Activated naive CD4-positive, alpha-beta T cell treated with anti-CD3 and anti-CD28 coated beads, Interleukin-2, amount 50 U/mL, for 24 hours (primary cell): Measurements from ENCODE around the gene SCN9A.
"Not testable (repeated sequence)": the region's sequence is repeated elsewhere in the genome, so short reads cannot be mapped to it uniquely, and the experiment has no call there.

Experiments used
- H3K27ac Mint-ChIP-seq: one replicate; pipeline ENCODE4 v1.8.0; 2021; ENCODE audit warnings: mild to moderate bottlenecking, mixed read lengths
- H3K27me3 Mint-ChIP-seq: one replicate; pipeline ENCODE4 v1.8.0; 2021; ENCODE audit warnings: mixed read lengths
- H3K36me3 Mint-ChIP-seq: one replicate; pipeline ENCODE4 v1.8.0; 2021; ENCODE audit warnings: mixed read lengths
- H3K4me1 Mint-ChIP-seq: one replicate; pipeline ENCODE4 v1.8.0; 2021; ENCODE audit warnings: mixed read lengths
- H3K4me3 Mint-ChIP-seq: one replicate; pipeline ENCODE4 v1.8.0; 2021; ENCODE audit warnings: mild to moderate bottlenecking, mixed read lengths
- H3K9me3 Mint-ChIP-seq: one replicate; pipeline ENCODE4 v1.8.0; 2021; ENCODE audit warnings: mixed read lengths

The SCN9A gene

DNA sequence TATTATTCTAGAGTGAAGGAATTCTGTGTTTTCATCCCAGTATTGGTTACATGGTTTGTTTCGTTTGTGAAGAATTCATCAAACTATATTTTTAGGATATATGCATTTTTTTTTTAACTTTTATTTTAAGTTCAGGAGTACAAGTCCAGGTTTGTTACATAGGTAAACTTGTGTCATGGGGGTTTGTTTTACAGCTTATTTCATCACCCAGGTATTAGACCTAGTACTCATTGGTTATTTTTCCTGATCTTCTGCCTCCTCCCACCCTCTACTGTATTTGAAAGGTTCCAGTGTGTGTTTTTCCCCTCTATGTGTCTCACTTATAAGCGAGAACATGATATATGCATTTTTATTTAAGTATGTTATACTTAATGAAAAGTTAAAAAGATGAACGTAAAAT is 47.6 kb downstream of the SCN9A start:
- H3K36me3 Mint-ChIP-seq: no peaks in the 10 kb centered on the region
- H3K9me3 Mint-ChIP-seq: no peaks in the 10 kb centered on the region
- no peak overlapping the region for H3K27ac Mint-ChIP-seq
- H3K4me1 Mint-ChIP-seq: no peaks in the 10 kb centered on the region
- no peak overlapping the region for H3K4me3 Mint-ChIP-seq
- H3K27me3 Mint-ChIP-seq: no peaks in the 10 kb centered on the region

DNA sequence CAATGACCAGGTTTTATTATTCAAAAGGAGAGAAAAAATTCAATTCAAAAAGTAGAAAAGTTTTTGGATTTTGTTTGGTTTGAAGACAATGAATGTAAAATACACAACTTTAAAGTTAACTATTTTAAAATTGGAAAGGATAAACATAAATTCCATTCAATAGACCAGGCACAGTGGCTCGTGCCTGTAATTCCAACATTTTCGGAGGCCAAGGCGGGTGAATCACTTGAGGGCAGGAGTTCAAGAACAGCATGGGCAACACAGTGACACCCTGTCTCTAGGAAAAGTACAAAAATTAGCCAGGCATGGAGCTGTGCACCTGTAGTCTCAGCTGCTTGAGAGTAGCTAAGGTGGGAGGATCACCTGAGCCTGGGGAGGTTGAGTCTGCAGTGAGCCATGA is 54.7 kb downstream of the SCN9A start:
- H3K27me3 Mint-ChIP-seq: no peaks in the 10 kb centered on the region
- no peaks in the 10 kb centered on the region for H3K36me3 Mint-ChIP-seq
- no peaks in the 10 kb centered on the region for H3K9me3 Mint-ChIP-seq
- H3K4me1 Mint-ChIP-seq: no peaks in the 10 kb centered on the region
- no peak overlapping the region for H3K4me3 Mint-ChIP-seq
- no peak overlapping the region for H3K27ac Mint-ChIP-seq

DNA sequence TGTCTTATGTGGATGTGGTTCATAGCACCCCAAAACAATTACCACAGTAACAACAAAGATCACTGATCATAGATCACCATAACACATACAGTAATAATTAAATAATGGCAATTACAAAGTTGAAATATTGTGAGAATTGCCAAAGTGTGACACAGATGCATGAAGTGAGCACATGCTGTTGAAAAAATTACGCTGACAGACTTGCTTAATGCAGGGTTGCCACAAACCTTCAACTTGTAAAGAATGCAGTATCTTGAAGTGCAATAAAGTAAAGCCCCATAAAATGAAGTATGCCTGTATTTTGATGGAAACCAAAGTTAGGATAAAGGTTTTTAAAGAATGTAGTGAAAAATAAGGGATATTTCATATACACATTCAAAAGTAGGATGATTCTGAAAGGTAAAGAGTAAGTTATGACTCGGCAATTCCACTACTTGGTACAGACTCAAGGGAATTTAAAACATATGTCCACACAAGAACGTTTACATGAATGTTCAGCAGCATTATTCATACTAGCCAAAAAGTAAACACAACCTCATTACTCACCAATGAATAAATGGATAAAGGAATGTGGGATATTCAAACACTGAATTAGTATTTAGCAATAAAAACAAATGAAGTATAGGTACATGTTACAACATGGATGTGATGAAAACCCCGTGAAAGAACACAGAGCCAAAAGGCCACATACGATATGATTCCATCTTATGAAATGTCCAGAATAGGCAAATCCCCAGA is 61.6 kb downstream of the SCN9A start:
- no peak overlapping the region for H3K27ac Mint-ChIP-seq
- H3K36me3 Mint-ChIP-seq: no peaks in the 10 kb centered on the region
- peaks cover 7% of the 10 kb centered on the region for H3K9me3 Mint-ChIP-seq
- H3K27me3 Mint-ChIP-seq: no peaks in the 10 kb centered on the region
- no peak overlapping the region for H3K4me3 Mint-ChIP-seq
- no peaks in the 10 kb centered on the region for H3K4me1 Mint-ChIP-seq

DNA sequence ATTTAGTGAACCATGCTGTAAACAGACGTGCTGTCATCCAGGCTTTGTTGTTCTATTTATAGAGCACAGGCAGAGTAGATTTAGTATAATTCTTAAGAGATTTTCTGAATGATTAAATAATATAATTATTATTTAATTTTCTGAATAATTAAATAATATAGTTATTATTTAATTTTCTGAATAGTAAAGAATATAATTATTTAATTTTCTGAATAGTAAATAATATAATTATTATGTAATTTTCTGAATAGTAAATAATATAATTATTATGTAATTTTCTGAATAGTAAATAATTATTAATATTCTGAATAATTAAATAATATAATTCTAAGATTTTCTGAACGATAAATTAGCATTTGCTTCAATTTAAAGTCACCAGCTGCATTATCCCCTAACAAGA is 62.9 kb downstream of the SCN9A start:
- not testable (repeated sequence) for H3K36me3 Mint-ChIP-seq, H3K27me3 Mint-ChIP-seq, H3K27ac Mint-ChIP-seq, H3K4me3 Mint-ChIP-seq, H3K4me1 Mint-ChIP-seq, H3K9me3 Mint-ChIP-seq

DNA sequence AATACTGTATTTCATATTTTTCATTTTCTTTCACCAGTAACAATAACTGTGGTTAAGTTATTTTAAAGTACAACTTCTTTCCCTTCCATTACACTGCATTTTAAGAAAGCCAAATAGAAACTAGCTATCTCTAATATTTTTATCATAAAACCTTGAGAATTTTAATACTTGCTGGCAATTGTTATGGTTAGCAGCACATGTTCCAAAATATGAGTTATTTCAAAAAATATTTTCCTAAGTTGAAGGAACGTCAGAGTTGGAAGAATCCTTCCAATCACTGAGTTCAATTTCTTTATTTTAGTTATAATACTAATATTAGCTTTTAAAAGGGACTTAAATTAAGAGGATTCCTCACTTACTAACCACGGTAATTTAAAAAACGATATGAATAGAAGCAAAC is 68.4 kb downstream of the SCN9A start:
- no peak overlapping the region for H3K4me3 Mint-ChIP-seq
- H3K27ac Mint-ChIP-seq: no peak overlapping the region
- no peaks in the 10 kb centered on the region for H3K4me1 Mint-ChIP-seq
- H3K27me3 Mint-ChIP-seq: no peaks in the 10 kb centered on the region
- H3K36me3 Mint-ChIP-seq: no peaks in the 10 kb centered on the region
- no peaks in the 10 kb centered on the region for H3K9me3 Mint-ChIP-seq

DNA sequence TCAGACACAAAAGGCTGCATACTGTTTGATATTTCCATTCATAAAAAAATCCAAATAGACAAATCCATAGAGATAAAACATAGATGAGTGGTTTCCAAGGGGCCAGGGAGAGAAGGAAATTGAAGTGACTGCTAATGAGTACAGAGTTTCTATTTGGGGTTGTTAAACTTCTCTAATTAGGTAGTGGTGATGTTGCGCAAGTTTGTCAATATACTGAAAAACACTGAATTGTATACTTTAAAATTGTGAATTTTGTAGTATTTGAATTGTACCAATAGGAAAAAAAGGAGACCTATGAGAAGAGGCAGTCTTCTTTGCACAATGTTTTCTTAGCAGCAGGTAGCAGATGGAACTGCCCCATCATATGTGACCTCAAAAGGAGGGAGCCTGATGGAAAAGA is 71.1 kb downstream of the SCN9A start:
- Mint-ChIP-seq H3K27me3 (no peaks in the 10 kb centered on the region), H3K36me3 (no peaks in the 10 kb centered on the region)

DNA sequence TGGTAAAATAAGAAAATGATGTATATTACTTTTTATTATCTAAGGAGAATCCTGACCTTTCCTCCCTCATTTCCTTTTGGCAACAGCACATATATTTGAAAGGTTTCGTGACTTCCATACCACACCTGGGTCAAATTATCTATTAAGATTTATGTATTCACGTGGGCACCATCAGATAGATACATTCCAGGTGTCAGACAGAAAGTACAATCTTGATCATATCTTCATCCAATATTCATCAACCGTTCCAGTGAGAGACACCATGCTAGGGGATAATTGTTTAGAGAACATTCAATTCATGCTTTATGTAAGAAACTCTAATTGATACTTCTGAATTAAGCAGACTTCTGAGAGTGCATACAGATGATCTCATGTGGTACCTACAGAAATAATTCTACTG is 73.7 kb downstream of the SCN9A start:
- no peak overlapping the region for H3K4me3 Mint-ChIP-seq
- H3K27ac Mint-ChIP-seq: no peak overlapping the region
- no peaks in the 10 kb centered on the region for H3K4me1 Mint-ChIP-seq
- H3K9me3 Mint-ChIP-seq: no peaks in the 10 kb centered on the region
- no peaks in the 10 kb centered on the region for H3K36me3 Mint-ChIP-seq
- no peaks in the 10 kb centered on the region for H3K27me3 Mint-ChIP-seq

More for the DNA sequence above, 71.1 kb downstream of the SCN9A start:
- peak overlapping the region; percentile 35 for H3K27ac Mint-ChIP-seq
- no peaks in the 10 kb centered on the region for H3K9me3 Mint-ChIP-seq
- H3K4me1 Mint-ChIP-seq: no peaks in the 10 kb centered on the region
- H3K4me3 Mint-ChIP-seq: no peak overlapping the region

DNA sequence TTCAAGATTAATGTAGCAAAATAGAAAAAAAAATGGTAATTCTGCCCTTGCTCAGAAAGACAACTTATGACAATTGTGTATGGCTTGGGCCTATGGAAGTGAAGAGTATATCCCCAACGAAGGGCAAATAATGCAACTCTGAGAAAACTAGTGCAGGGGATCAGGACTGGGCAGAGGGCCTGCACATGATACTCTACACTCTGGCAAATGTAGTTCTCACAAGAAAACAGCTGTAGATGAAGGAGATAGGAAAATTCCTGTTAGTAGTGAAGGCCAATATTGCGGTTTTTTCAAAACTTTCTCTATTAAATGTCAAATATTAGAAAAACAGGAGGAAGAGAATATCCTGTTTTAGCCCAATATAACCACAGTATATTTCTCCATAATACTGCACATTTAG is 77.8 kb downstream of the SCN9A start:
- H3K4me1 Mint-ChIP-seq: no peaks in the 10 kb centered on the region
- no peaks in the 10 kb centered on the region for H3K9me3 Mint-ChIP-seq
- no peaks in the 10 kb centered on the region for H3K27me3 Mint-ChIP-seq
- H3K4me3 Mint-ChIP-seq: no peak overlapping the region
- no peaks in the 10 kb centered on the region for H3K36me3 Mint-ChIP-seq
- no peak overlapping the region for H3K27ac Mint-ChIP-seq

DNA sequence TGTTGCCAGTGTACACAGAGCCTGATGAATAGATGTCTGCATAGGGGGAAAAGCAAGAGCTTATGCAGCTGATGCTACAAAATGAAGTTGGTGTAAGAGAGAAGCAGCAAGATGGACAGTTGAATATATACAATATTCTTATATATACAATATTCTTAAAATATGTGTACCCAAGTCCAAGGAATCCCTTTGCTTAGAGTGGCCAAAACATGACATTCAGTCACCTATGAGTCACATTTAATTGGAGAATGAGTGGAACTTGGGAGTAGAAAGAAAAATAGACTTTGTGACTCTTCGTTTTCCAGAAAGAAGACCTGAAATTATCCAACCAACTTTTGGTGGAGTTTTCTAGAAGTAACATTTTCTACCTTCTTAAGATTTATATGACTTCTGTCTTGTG is 81.8 kb downstream of the SCN9A start:
- H3K36me3 Mint-ChIP-seq: no peaks in the 10 kb centered on the region
- no peaks in the 10 kb centered on the region for H3K4me1 Mint-ChIP-seq
- H3K4me3 Mint-ChIP-seq: no peak overlapping the region
- H3K27me3 Mint-ChIP-seq: no peaks in the 10 kb centered on the region
- H3K9me3 Mint-ChIP-seq: no peaks in the 10 kb centered on the region
- H3K27ac Mint-ChIP-seq: no peak overlapping the region

DNA sequence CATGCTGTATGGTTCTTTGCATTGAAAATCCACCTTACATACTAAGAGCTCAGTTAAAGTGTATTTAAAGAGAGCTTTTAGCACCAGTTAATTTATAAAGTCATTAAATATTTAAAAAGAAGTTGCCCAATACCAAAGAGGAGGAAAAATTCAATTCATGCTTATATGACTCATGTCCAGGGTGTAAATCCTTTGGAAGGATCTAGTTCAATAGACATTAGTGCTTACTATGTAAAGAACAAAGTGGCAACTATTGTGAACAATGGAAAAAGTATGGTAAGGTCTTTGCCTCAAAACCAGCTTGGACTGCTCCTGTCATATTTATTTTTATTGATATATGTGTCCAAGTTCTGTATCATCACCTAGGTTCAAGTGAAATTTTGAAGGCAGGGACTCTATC is 90.5 kb downstream of the SCN9A start:
- H3K4me1 Mint-ChIP-seq: no peaks in the 10 kb centered on the region
- no peak overlapping the region for H3K4me3 Mint-ChIP-seq
- no peaks in the 10 kb centered on the region for H3K9me3 Mint-ChIP-seq
- no peaks in the 10 kb centered on the region for H3K27me3 Mint-ChIP-seq
- no peak overlapping the region for H3K27ac Mint-ChIP-seq
- H3K36me3 Mint-ChIP-seq: no peaks in the 10 kb centered on the region

DNA sequence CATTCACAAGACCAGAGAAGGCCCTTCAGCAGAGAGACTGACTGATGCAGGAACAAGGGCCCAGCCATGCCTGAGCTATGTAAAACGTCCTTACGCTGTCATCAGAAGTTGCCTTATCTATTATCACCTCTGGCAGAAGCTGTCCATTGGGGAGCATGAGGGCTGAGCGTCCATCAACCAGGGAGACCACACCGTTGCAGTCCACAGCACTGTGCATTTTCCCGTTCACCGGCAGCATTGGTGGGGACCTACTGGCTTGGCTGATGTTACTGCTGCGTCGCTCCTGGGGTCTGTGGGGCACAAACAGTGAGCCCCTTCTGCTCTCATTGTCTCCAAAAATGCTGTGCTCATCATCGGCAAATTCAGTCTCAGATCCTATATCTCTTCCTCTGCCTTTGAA is 91.4 kb downstream of the SCN9A start:
- Mint-ChIP-seq H3K36me3 (no peaks in the 10 kb centered on the region), H3K4me1 (no peaks in the 10 kb centered on the region), H3K9me3 (no peaks in the 10 kb centered on the region), H3K27ac (no peak overlapping the region), H3K4me3 (no peak overlapping the region), H3K27me3 (no peaks in the 10 kb centered on the region)

DNA sequence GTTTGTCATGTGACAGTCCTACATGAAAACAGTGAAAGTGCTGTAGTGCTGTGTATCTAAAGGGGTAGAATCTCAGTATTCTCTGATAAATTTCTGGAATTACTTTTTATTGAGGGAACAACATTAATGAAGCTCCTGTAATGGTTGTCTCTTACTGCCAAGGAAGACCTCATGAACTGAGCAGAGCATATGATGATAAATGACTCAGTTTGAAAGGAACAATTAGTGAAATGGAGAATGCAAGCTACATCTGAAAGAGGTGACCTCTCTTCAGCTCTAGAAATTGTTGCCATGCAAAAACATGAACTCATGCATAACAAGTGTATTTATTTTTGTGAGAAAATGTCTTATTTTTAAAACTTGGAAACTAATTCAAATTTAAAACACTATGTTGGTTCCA is 93.6 kb downstream of the SCN9A start:
- Mint-ChIP-seq H3K9me3 (peaks cover 5% of the 10 kb centered on the region), H3K4me3 (no peak overlapping the region), H3K4me1 (no peaks in the 10 kb centered on the region), H3K27ac (no peak overlapping the region), H3K27me3 (no peaks in the 10 kb centered on the region), H3K36me3 (no peaks in the 10 kb centered on the region)

DNA sequence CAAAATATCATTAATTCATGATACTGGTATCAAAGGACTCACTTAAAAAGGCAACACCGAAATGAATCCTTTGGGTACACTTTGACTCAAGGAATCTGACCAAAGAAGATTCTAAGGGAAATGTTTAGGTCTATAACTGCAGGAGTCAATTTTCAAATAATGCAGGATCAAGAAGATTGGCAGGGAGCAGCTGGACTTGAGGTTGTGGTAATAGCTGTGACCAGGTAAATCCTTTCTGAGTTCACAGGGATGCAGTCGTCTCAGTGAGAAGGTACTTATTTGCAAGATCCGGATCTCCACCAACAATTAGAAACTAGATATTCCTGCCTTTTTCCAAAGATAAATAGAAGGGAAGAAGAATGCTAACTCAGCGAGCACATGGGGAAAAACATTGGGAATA is 96.9 kb downstream of the SCN9A start:
- H3K27me3 Mint-ChIP-seq: no peaks in the 10 kb centered on the region
- H3K36me3 Mint-ChIP-seq: no peaks in the 10 kb centered on the region

DNA sequence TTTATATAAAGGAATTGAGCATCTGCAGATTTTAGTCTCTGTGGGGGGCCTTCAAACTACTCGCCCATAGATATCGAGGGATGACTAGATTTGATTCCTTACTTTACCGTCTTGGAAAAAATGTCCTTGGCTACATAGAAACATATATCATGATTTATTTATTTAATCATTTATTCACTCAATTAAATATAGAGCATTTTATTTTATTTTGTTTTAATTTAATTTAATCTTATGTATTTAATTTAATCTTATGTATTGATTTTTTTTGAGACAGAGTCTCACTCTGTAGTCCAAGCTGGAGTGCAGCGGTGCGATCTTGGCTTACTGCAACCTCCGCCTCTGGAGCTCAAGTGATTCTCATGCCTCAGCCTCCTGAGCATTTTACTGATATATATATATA is 105.4 kb downstream of the SCN9A start:
- Mint-ChIP-seq H3K27ac (no peak overlapping the region), H3K9me3 (peaks cover 5% of the 10 kb centered on the region)

More for the DNA sequence above, 96.9 kb downstream of the SCN9A start:
- no peaks in the 10 kb centered on the region for H3K4me1 Mint-ChIP-seq
- H3K9me3 Mint-ChIP-seq: peaks cover 5% of the 10 kb centered on the region
- no peak overlapping the region for H3K4me3 Mint-ChIP-seq
- H3K27ac Mint-ChIP-seq: no peak overlapping the region

DNA sequence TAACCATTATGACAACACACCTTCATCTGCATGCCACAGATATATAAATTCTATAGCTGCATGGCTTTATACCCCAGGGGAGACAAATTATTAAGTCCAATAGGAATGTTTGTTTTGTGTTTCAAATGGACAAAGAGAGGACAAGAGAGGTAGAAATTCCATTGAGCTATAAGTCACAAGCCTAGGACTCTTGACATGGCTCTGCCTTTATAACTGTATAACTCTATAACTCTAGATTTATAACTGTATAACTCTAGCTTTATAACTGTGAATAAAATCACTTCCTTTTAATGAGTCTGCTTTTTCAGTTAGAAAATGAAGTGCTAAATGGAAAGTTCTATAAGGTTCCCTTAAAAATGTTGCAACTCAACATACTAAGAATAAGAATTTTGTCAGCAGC is 106.4 kb downstream of the SCN9A start:
- Mint-ChIP-seq H3K27me3 (no peaks in the 10 kb centered on the region), H3K36me3 (no peaks in the 10 kb centered on the region), H3K27ac (no peak overlapping the region), H3K9me3 (peaks cover 5% of the 10 kb centered on the region), H3K4me3 (no peak overlapping the region), H3K4me1 (no peaks in the 10 kb centered on the region)

More for the DNA sequence above, 105.4 kb downstream of the SCN9A start:
- Mint-ChIP-seq H3K27me3 (no peaks in the 10 kb centered on the region), H3K4me1 (no peaks in the 10 kb centered on the region), H3K36me3 (no peaks in the 10 kb centered on the region), H3K4me3 (no peak overlapping the region)

DNA sequence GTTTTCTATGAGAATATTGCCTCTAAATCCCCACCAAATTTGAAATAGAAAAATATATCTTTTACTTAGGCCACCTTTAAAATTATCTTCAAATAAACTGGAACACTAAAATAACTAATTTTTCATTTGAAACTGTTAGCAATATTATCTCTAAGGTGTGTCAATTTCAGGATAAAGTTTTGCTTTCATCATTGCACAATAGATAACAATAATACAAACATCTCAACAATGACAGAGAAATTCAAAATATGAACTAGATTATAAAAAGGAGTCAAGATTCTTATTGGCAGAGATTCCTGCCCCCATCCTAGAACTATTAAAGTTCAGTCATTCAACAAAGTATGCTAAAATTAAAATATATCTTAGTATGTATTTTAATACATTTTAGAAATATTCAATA is 117.9 kb downstream of the SCN9A start:
- Mint-ChIP-seq H3K36me3 (no peaks in the 10 kb centered on the region), H3K9me3 (no peaks in the 10 kb centered on the region), H3K27ac (no peak overlapping the region), H3K4me1 (no peaks in the 10 kb centered on the region), H3K27me3 (no peaks in the 10 kb centered on the region), H3K4me3 (no peak overlapping the region)

DNA sequence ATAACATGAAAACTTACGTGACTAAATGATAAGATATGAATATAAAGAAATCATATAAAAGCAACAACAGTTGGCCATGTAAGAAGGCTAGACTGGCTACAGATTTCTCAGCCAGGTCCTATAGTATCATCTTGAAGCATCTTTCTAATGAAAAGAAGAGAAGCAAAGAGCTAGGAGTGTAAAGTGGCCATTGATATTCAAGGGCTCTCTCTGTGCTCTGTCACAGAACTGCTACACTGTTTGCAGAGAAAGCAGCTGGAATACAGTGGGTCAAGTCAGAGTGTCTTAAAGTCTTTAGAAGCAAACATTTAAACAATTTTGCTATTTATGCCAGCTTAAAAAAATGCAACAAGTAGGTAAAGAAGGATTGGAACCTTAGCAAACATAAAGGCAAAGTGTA is 118.8 kb downstream of the SCN9A start:
- Mint-ChIP-seq H3K9me3 (no peaks in the 10 kb centered on the region), H3K27ac (no peak overlapping the region), H3K4me1 (no peaks in the 10 kb centered on the region), H3K36me3 (no peaks in the 10 kb centered on the region), H3K27me3 (no peaks in the 10 kb centered on the region), H3K4me3 (no peak overlapping the region)
